ENCODE results near the gene PRR5.

The PRR5 gene

DNA sequence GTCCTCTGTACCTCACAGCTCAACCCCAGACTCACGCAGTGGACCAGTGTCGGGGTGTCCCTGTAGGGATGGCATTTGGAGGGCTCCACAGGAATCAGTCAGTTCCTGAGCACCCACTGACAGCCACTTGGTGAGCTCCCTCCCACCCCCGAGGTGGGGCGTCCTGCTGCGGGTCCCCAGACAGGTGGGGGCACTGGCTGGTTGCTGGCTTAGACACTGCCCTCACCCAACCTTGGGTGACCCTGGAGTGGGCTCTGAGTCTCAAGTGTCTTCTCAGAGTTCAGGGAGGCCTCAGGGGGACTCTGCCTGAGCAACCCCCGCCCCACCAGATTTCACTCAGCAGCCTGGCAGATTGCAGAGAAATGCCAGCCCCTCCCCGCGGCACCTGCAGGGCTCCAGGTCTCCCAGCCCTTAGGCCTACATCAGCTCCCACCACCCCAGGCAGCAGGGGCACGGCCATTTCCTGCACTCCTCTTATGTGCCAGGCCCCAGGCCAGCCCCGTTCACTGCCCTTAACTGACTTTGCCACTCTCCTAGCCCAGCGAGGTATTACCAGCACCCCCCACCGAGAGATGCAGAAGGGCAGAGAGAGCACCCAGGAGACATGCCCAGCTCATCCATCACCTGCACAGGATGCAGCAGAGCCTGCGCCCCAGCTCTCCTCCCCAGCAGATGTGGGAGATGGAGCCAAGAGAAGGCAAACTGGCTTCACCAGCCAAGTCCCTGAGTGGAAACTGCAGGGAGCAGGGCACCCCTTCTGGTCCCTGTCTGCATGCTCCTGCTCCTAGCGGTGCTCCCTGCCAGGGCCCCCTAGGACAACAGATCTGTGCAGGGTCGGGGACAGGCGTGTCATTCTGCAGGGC, 2.4 kb downstream of the PRR5 start:
- H4K8ac ChIP-seq (ENCODE audit: low read depth, low read length): no peak overlapping the region

DNA sequence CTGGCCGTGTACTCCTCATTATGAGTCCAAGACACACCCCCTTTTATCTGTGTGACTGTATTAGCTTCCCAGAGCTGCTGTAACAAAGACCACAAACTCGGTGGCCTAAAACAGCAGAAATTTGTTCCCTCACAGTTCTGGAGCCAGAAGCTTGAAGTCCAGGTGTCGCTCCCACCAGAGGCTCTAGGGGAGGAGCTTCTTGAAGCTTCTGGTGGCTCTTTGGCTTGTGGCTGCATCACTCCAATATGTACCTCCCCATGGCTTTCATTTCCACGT, 3.0 kb downstream of the PRR5 start:
- H3K79me2 ChIP-seq (ENCODE audit: control insufficient read depth, insufficient read depth, low read length): no peaks in the 10 kb centered on the region
- no peak overlapping the region for H4K5ac ChIP-seq (ENCODE audit: low read length)
- no peak overlapping the region for H3K18ac ChIP-seq (ENCODE audit: low read length)
- H3K4me1 ChIP-seq (ENCODE audit: control insufficient read depth, low read depth, low read length): peaks cover 2% of the 10 kb centered on the region
- no peak overlapping the region for H3K27ac ChIP-seq (ENCODE audit: low read depth, low read length)
- no peak overlapping the region for H3K4ac ChIP-seq (ENCODE audit: low read depth, low read length)
- no peak overlapping the region for H3K23ac ChIP-seq (ENCODE audit: low read length)
- H3K27me3 ChIP-seq (ENCODE audit: insufficient read depth, low read length, poor library complexity): no peaks in the 10 kb centered on the region
- H3K36me3 ChIP-seq (ENCODE audit: control insufficient read depth, insufficient read depth, low read length): no peaks in the 10 kb centered on the region
- no CpG with 5 or more reads among the region's 4 CpGs for WGBS (ENCODE audit: extremely low coverage, insufficient coverage, low lambda C conversion rate)
- no peak overlapping the region for H4K8ac ChIP-seq (ENCODE audit: low read depth, low read length)
- no peak overlapping the region for H3K4me3 ChIP-seq (ENCODE audit: low read length)
- no peak overlapping the region for H3K56ac ChIP-seq (ENCODE audit: low read length)
- no peak for DNase-seq
- H3K9ac ChIP-seq (ENCODE audit: low read length): no peak overlapping the region
- H2BK120ac ChIP-seq (ENCODE audit: low read depth, low read length): no peak overlapping the region
- H3K79me1 ChIP-seq (ENCODE audit: low read length): no peaks in the 10 kb centered on the region
- no peak overlapping the region for H3K4me2 ChIP-seq (ENCODE audit: low read length)
- H2AK5ac ChIP-seq (ENCODE audit: low read length): no peak overlapping the region
- H2BK15ac ChIP-seq (replicated peaks; ENCODE audit: low read depth): no peak overlapping the region
- H2BK5ac ChIP-seq (ENCODE audit: low read length): no peak overlapping the region

More for the DNA sequence above, 2.4 kb downstream of the PRR5 start:
- H2BK15ac ChIP-seq (replicated peaks; ENCODE audit: low read depth): no peak overlapping the region
- no peak overlapping the region for H2AK5ac ChIP-seq (ENCODE audit: low read length)
- no peaks in the 10 kb centered on the region for H3K36me3 ChIP-seq (ENCODE audit: control insufficient read depth, insufficient read depth, low read length)
- H3K27ac ChIP-seq (ENCODE audit: low read depth, low read length): no peak overlapping the region
- no peak for DNase-seq
- H2BK120ac ChIP-seq (ENCODE audit: low read depth, low read length): no peak overlapping the region
- no peak overlapping the region for H2BK5ac ChIP-seq (ENCODE audit: low read length)
- H3K27me3 ChIP-seq (ENCODE audit: insufficient read depth, low read length, poor library complexity): no peaks in the 10 kb centered on the region
- H3K4me3 ChIP-seq (ENCODE audit: low read length): no peak overlapping the region
- no peak overlapping the region for H3K18ac ChIP-seq (ENCODE audit: low read length)
- no peak overlapping the region for H3K4me2 ChIP-seq (ENCODE audit: low read length)
- no peak overlapping the region for H4K5ac ChIP-seq (ENCODE audit: low read length)
- H3K4me1 ChIP-seq (ENCODE audit: control insufficient read depth, low read depth, low read length): peaks cover 2% of the 10 kb centered on the region
- WGBS (ENCODE audit: extremely low coverage, insufficient coverage, low lambda C conversion rate): no CpG with 5 or more reads among the region's 16 CpGs
- H3K9ac ChIP-seq (ENCODE audit: low read length): no peak overlapping the region
- H3K23ac ChIP-seq (ENCODE audit: low read length): no peak overlapping the region
- H3K79me1 ChIP-seq (ENCODE audit: low read length): no peaks in the 10 kb centered on the region
- no peak overlapping the region for H3K4ac ChIP-seq (ENCODE audit: low read depth, low read length)
- no peaks in the 10 kb centered on the region for H3K79me2 ChIP-seq (ENCODE audit: control insufficient read depth, insufficient read depth, low read length)
- no peak overlapping the region for H3K56ac ChIP-seq (ENCODE audit: low read length)

DNA sequence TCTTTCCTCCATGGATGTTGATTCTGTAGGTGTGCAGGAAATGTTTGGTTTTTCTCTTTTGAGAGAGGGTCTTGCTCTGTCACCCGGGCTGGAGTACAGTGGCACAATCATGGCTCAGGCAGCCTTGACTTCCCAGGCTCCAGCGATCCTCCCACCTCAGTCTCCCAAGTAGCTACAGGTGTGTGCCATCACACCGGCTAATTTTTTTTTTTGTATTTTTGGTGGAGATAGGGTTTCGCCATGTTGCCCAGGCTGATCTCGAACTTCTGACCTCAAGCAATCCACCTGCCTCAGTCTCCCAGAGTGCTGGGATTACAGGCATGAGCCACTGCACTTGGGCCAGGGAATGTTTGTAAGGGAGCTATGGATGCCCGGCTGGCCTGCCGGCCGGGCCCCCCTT, 4.5 kb downstream of the PRR5 start:
- no CpG with 5 or more reads among the region's 8 CpGs for WGBS (ENCODE audit: extremely low coverage, insufficient coverage, low lambda C conversion rate)

DNA sequence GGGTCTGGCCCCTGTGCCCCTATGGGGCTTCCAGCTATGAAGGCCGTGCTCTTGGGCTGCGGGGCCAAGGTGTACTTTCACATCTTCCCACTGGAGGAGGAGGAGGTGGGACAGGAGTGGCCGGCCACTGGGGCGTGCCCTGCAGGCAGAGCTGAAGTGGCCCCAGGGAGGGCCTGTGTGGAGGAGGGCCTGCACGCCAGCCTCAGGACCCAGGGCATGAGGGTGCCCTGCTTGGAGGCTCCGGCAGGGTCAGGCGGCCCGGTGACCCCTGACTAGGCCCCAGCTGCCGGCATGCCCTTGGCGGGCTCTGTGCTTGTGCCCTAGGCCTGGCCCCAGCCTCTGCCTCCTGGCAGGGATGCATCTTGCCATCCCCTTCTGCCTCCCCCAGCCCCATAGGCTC, 5.2 kb downstream of the PRR5 start:
- no peaks in the 10 kb centered on the region for H3K79me1 ChIP-seq (ENCODE audit: low read length)
- H3K23ac ChIP-seq (ENCODE audit: low read length): no peak overlapping the region
- H4K8ac ChIP-seq (ENCODE audit: low read depth, low read length): no peak overlapping the region
- H2BK120ac ChIP-seq (ENCODE audit: low read depth, low read length): no peak overlapping the region
- no peak overlapping the region for H4K5ac ChIP-seq (ENCODE audit: low read length)
- H3K27me3 ChIP-seq (ENCODE audit: insufficient read depth, low read length, poor library complexity): no peaks in the 10 kb centered on the region
- no peak overlapping the region for H3K18ac ChIP-seq (ENCODE audit: low read length)
- no peaks in the 10 kb centered on the region for H3K4me1 ChIP-seq (ENCODE audit: control insufficient read depth, low read depth, low read length)
- no peak overlapping the region for H3K9ac ChIP-seq (ENCODE audit: low read length)
- H3K4me3 ChIP-seq (ENCODE audit: low read length): no peak overlapping the region
- no peak overlapping the region for H2BK5ac ChIP-seq (ENCODE audit: low read length)
- H3K79me2 ChIP-seq (ENCODE audit: control insufficient read depth, insufficient read depth, low read length): no peaks in the 10 kb centered on the region
- H3K56ac ChIP-seq (ENCODE audit: low read length): no peak overlapping the region
- no peak overlapping the region for H2BK15ac ChIP-seq (replicated peaks; ENCODE audit: low read depth)
- H3K4me2 ChIP-seq (ENCODE audit: low read length): no peak overlapping the region
- H3K27ac ChIP-seq (ENCODE audit: low read depth, low read length): no peak overlapping the region
- no CpG with 5 or more reads among the region's 10 CpGs for WGBS (ENCODE audit: extremely low coverage, insufficient coverage, low lambda C conversion rate)
- no peak overlapping the region for H2AK5ac ChIP-seq (ENCODE audit: low read length)
- no peak for DNase-seq
- H3K36me3 ChIP-seq (ENCODE audit: control insufficient read depth, insufficient read depth, low read length): no peaks in the 10 kb centered on the region
- H3K4ac ChIP-seq (ENCODE audit: low read depth, low read length): no peak overlapping the region

More for the DNA sequence above, 4.5 kb downstream of the PRR5 start:
- Histone ChIP-seq H3K79me1 (ENCODE audit: low read length) (no peaks in the 10 kb centered on the region), H3K56ac (ENCODE audit: low read length) (no peak overlapping the region), H4K8ac (ENCODE audit: low read depth, low read length) (no peak overlapping the region), H2BK120ac (ENCODE audit: low read depth, low read length) (no peak overlapping the region), H3K4me1 (ENCODE audit: control insufficient read depth, low read depth, low read length) (peaks cover 1% of the 10 kb centered on the region), H2BK15ac (replicated peaks; ENCODE audit: low read depth) (no peak overlapping the region), H3K4ac (ENCODE audit: low read depth, low read length) (no peak overlapping the region), H2BK5ac (ENCODE audit: low read length) (no peak overlapping the region), H3K27ac (ENCODE audit: low read depth, low read length) (no peak overlapping the region), H4K5ac (ENCODE audit: low read length) (no peak overlapping the region), H3K4me2 (ENCODE audit: low read length) (no peak overlapping the region), H3K27me3 (ENCODE audit: insufficient read depth, low read length, poor library complexity) (no peaks in the 10 kb centered on the region), H3K23ac (ENCODE audit: low read length) (no peak overlapping the region), H3K9ac (ENCODE audit: low read length) (no peak overlapping the region), H3K36me3 (ENCODE audit: control insufficient read depth, insufficient read depth, low read length) (no peaks in the 10 kb centered on the region), H3K18ac (ENCODE audit: low read length) (no peak overlapping the region), H3K79me2 (ENCODE audit: control insufficient read depth, insufficient read depth, low read length) (no peaks in the 10 kb centered on the region), H2AK5ac (ENCODE audit: low read length) (no peak overlapping the region), H3K4me3 (ENCODE audit: low read length) (no peak overlapping the region)
- DNase-seq: no peak

DNA sequence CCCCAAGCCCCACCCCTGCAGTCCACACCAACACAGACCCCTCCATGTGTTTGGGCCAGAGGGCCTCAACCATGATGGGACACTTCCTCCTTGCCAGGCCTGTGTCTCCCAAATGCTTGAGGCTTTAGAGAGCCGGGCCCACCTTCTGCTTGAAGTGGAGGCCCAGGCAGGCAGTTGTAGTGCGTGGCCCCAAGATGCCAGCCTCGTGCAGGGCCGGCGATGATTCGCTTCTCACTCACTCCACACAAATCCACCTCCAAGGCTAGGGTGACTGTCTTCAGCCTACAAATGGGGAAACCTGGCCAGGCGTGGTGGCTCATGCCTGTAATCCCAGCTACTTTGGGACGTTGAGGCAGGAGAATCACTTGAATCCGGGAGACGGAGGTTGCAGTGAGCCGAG, 5.7 kb downstream of the PRR5 start:
- no peak for DNase-seq
- WGBS (ENCODE audit: extremely low coverage, insufficient coverage, low lambda C conversion rate): no CpG with 5 or more reads among the region's 11 CpGs
- no peak overlapping the region for H2BK5ac ChIP-seq (ENCODE audit: low read length)

DNA sequence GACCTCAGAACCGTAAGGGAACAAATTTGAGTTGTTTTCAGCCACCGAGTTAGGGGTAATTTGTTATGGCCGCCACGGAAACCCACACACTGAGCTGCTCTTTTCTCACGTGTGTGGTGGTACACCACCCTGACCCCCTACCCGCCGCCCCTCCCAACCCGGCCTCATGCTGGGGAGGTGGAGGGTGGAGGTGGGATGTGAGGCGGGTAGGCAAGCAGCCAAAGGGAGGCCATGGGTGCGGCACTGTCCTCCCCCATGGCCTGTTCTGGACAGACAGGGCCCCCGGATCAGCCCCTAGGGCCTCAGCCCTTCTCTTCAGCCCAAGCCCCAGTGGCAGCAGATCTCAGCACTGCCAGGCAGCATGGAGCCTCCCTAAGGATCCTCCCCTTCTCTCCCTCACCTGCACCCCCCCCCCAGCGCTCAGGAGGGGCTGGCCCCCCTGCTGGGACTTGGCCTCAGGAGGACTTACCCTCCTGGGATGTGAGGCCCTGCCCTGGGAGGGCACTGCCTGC, 7.9 kb downstream of the PRR5 start:
- H3K27ac ChIP-seq (ENCODE audit: low read depth, low read length): no peak overlapping the region
- H3K4me1 ChIP-seq (ENCODE audit: control insufficient read depth, low read depth, low read length): no peaks in the 10 kb centered on the region
- no peak overlapping the region for H3K4me3 ChIP-seq (ENCODE audit: low read length)
- no peak overlapping the region for H3K56ac ChIP-seq (ENCODE audit: low read length)
- no CpG with 5 or more reads among the region's 12 CpGs for WGBS (ENCODE audit: extremely low coverage, insufficient coverage, low lambda C conversion rate)
- H3K4ac ChIP-seq (ENCODE audit: low read depth, low read length): no peak overlapping the region
- H3K27me3 ChIP-seq (ENCODE audit: insufficient read depth, low read length, poor library complexity): no peaks in the 10 kb centered on the region
- H3K36me3 ChIP-seq (ENCODE audit: control insufficient read depth, insufficient read depth, low read length): no peaks in the 10 kb centered on the region
- no peak overlapping the region for H4K8ac ChIP-seq (ENCODE audit: low read depth, low read length)
- no peak overlapping the region for H3K23ac ChIP-seq (ENCODE audit: low read length)
- no peak overlapping the region for H2BK15ac ChIP-seq (replicated peaks; ENCODE audit: low read depth)
- H3K4me2 ChIP-seq (ENCODE audit: low read length): no peak overlapping the region
- no peak overlapping the region for H3K9ac ChIP-seq (ENCODE audit: low read length)
- no peaks in the 10 kb centered on the region for H3K79me2 ChIP-seq (ENCODE audit: control insufficient read depth, insufficient read depth, low read length)
- H2BK5ac ChIP-seq (ENCODE audit: low read length): no peak overlapping the region
- H3K79me1 ChIP-seq (ENCODE audit: low read length): no peaks in the 10 kb centered on the region
- no peak overlapping the region for H3K18ac ChIP-seq (ENCODE audit: low read length)
- no peak overlapping the region for H2AK5ac ChIP-seq (ENCODE audit: low read length)
- H2BK120ac ChIP-seq (ENCODE audit: low read depth, low read length): no peak overlapping the region
- H4K5ac ChIP-seq (ENCODE audit: low read length): no peak overlapping the region
- no peak for DNase-seq

More for the DNA sequence above, 5.7 kb downstream of the PRR5 start:
- Histone ChIP-seq H3K79me1 (ENCODE audit: low read length) (no peaks in the 10 kb centered on the region), H3K4ac (ENCODE audit: low read depth, low read length) (no peak overlapping the region), H3K4me1 (ENCODE audit: control insufficient read depth, low read depth, low read length) (no peaks in the 10 kb centered on the region), H3K4me2 (ENCODE audit: low read length) (no peak overlapping the region), H3K36me3 (ENCODE audit: control insufficient read depth, insufficient read depth, low read length) (no peaks in the 10 kb centered on the region), H2BK120ac (ENCODE audit: low read depth, low read length) (no peak overlapping the region), H4K5ac (ENCODE audit: low read length) (no peak overlapping the region), H3K27me3 (ENCODE audit: insufficient read depth, low read length, poor library complexity) (no peaks in the 10 kb centered on the region), H3K9ac (ENCODE audit: low read length) (no peak overlapping the region), H3K27ac (ENCODE audit: low read depth, low read length) (no peak overlapping the region), H3K56ac (ENCODE audit: low read length) (no peak overlapping the region), H3K4me3 (ENCODE audit: low read length) (no peak overlapping the region), H2BK15ac (replicated peaks; ENCODE audit: low read depth) (no peak overlapping the region), H3K79me2 (ENCODE audit: control insufficient read depth, insufficient read depth, low read length) (no peaks in the 10 kb centered on the region), H4K8ac (ENCODE audit: low read depth, low read length) (no peak overlapping the region), H3K18ac (ENCODE audit: low read length) (no peak overlapping the region), H3K23ac (ENCODE audit: low read length) (no peak overlapping the region), H2AK5ac (ENCODE audit: low read length) (no peak overlapping the region)
